H1 (cell line): Measurements from ENCODE around the gene LRRC14B. TPM values are rescaled to one million over a fixed set of nuclear protein-coding genes. Genes with fewer than 3 reads are reported as not detected.

Experiments used
- CTCF ChIA-PET: fragments of 300-600 bp; sonication (Branson Sonifier 250); formaldehyde crosslinking; loops from one replicate; lab custom pipeline; 2021; ENCODE audit not compliant: partially characterized antibody; lab: Charles Lee
- POLR2A ChIA-PET: fragments of 300-600 bp; sonication (Branson Sonifier 250); formaldehyde crosslinking; loops from one replicate; lab custom pipeline; 2021; ENCODE audit warnings: inconsistent platforms; ENCODE audit not compliant: partially characterized antibody; lab: Charles Lee
- DNase-seq, 2 experiments: peaks; one replicate each; pipeline versions ENCODE4 v3.0.0 to v3.0.0-alpha.2; 2010 to 2022; ENCODE audit warnings: low spot score in 2 of 2, low read depth in 1 of 2, mixed read lengths in 1 of 2
- FAIRE-seq: peaks from 2 replicates; lab custom pipeline; 2011; peaks lifted over from hg19 to GRCh38; lab: Jason Lieb, UNC
- H2AFZ ChIP-seq: 2 replicates; pipeline ENCODE4 v1.8.1; 2012; ENCODE audit warnings: low read length, inconsistent platforms
- H2AK5ac ChIP-seq: 2 replicates; pipeline ENCODE4 v1.6.1; 2013; ENCODE audit warnings: low read depth, low read length
- H2BK120ac ChIP-seq: replicated peaks from 2 replicates; pipeline ENCODE3; 2013; ENCODE audit warnings: low read depth, low read length, inconsistent platforms
- H2BK12ac ChIP-seq: 2 replicates; pipeline ENCODE4 v1.6.1; 2013; ENCODE audit warnings: low read depth, low read length
- H2BK15ac ChIP-seq: 2 replicates; pipeline ENCODE4 v1.6.1; 2013; ENCODE audit warnings: low read length
- H2BK20ac ChIP-seq: 2 replicates; pipeline ENCODE4 v1.6.1; 2013; ENCODE audit warnings: low read length
- H2BK5ac ChIP-seq: 2 replicates; pipeline ENCODE4 v1.6.1; 2013; ENCODE audit warnings: low read depth, low read length
- H3K14ac ChIP-seq: 2 replicates; pipeline ENCODE4 v1.6.1; 2013; ENCODE audit warnings: inconsistent platforms; ENCODE audit not compliant: insufficient read length
- H3K18ac ChIP-seq: 2 replicates; pipeline ENCODE4 v1.6.1; 2013; ENCODE audit warnings: low read length; ENCODE audit errors: extremely low read depth
- H3K23ac ChIP-seq: 2 replicates; pipeline ENCODE4 v1.6.1; 2013; ENCODE audit warnings: inconsistent platforms; ENCODE audit not compliant: insufficient read length
- H3K23me2 ChIP-seq: 2 replicates; pipeline ENCODE4 v1.6.1; 2013; ENCODE audit warnings: low read depth, low read length
- H3K27ac ChIP-seq: 2 replicates; pipeline ENCODE4 v1.6.1; 2011; ENCODE audit warnings: low read depth, low read length, inconsistent platforms
- H3K27me3 ChIP-seq, 4 experiments: replicated peaks in 1 of 4; 1 replicate in 1 of 4; 2 replicates in 3 of 4; pipeline versions ENCODE4 v1.6.1 to v1.8.1; 2011 to 2013; ENCODE audit warnings: low read length in 3 of 4, mild to moderate bottlenecking in 3 of 4, inconsistent platforms in 2 of 4, mixed read lengths in 2 of 4, moderate library complexity in 1 of 4; ENCODE audit not compliant: control insufficient read depth in 3 of 4, insufficient read depth in 3 of 4; ENCODE audit errors: extremely low read depth in 1 of 4
- H3K36me3 ChIP-seq, 4 experiments: 2 replicates each; pipeline versions ENCODE4 v1.6.1 to v1.8.1; 2011 to 2013; ENCODE audit warnings: mild to moderate bottlenecking in 4 of 4, low read length in 3 of 4, moderate library complexity in 2 of 4, control low read depth in 1 of 4, inconsistent platforms in 1 of 4; ENCODE audit not compliant: insufficient read depth in 4 of 4, control insufficient read depth in 2 of 4
- H3K4ac ChIP-seq: replicated peaks from 2 replicates; pipeline ENCODE3; 2013; ENCODE audit warnings: low read length, low read depth, mixed read lengths, inconsistent platforms; ENCODE audit not compliant: insufficient read length
- H3K4me1 ChIP-seq, 4 experiments: replicated peaks in 1 of 4; 1 replicate in 1 of 4; 2 replicates in 3 of 4; pipeline versions ENCODE4 v1.6.1 to v1.8.1; 2011 to 2013; ENCODE audit warnings: low read length in 3 of 4, inconsistent platforms in 2 of 4, mixed read lengths in 1 of 4; ENCODE audit not compliant: insufficient read depth in 4 of 4, control insufficient read depth in 3 of 4
- H3K4me2 ChIP-seq, 2 experiments: 2 replicates each; pipeline versions ENCODE4 v1.6.1 to v1.8.1; 2011 to 2013; ENCODE audit warnings: low read depth in 2 of 2, low read length in 2 of 2, control low read depth in 1 of 2, inconsistent platforms in 1 of 2, mild to moderate bottlenecking in 1 of 2; ENCODE audit not compliant: insufficient read depth in 1 of 2
- H3K4me3 ChIP-seq, 4 experiments: fragments of 200-600, 300-600 bp in 1 of 4; sonication (generic), shearing (Covaris generic), sonication (Bioruptor Twin) in 1 of 4; 2 replicates each; pipeline versions ENCODE4 v1.5.1 to v1.8.1; 2011 to 2016; ENCODE audit warnings: low read length in 4 of 4, low read depth in 3 of 4, control low read depth in 2 of 4, inconsistent platforms in 2 of 4, mild to moderate bottlenecking in 2 of 4, mixed read lengths in 1 of 4, moderate library complexity in 1 of 4; ENCODE audit not compliant: insufficient read depth in 2 of 4; ENCODE audit errors: extremely low read depth in 1 of 4
- H3K56ac ChIP-seq: replicated peaks from 2 replicates; pipeline ENCODE3; 2013; ENCODE audit warnings: low read depth, mild to moderate bottlenecking, mixed read lengths, low read length, inconsistent platforms; ENCODE audit not compliant: insufficient read length
- H3K79me1 ChIP-seq: 2 replicates; pipeline ENCODE4 v1.6.1; 2013; ENCODE audit warnings: low read depth, low read length, control low read depth
- H3K79me2 ChIP-seq, 2 experiments: 2 replicates each; pipeline versions ENCODE4 v1.6.1 to v1.8.1; 2012 to 2013; ENCODE audit warnings: low read length in 2 of 2, mild to moderate bottlenecking in 2 of 2, inconsistent platforms in 1 of 2; ENCODE audit not compliant: insufficient read depth in 2 of 2, control insufficient read depth in 1 of 2
- H3K9ac ChIP-seq, 4 experiments: replicated peaks in 1 of 4; 1 replicate in 1 of 4; 2 replicates in 3 of 4; pipeline versions ENCODE4 v1.6.1 to v1.8.1; 2011 to 2013; ENCODE audit warnings: low read depth in 3 of 4, low read length in 3 of 4, control low read depth in 2 of 4, mild to moderate bottlenecking in 2 of 4, moderate library complexity in 2 of 4, inconsistent platforms in 1 of 4; ENCODE audit errors: extremely low read depth in 1 of 4
- H3K9me3 ChIP-seq, 2 experiments: 2 replicates each; pipeline versions ENCODE4 v1.6.1 to v1.8.1; 2012 to 2013; ENCODE audit warnings: mild to moderate bottlenecking in 2 of 2, moderate library complexity in 2 of 2, control low read depth in 1 of 2, inconsistent platforms in 1 of 2, low read depth in 1 of 2, low read length in 1 of 2, mixed read lengths in 1 of 2; ENCODE audit not compliant: insufficient read depth in 2 of 2
- H4K20me1 ChIP-seq, 2 experiments: replicated peaks in 1 of 2; 2 replicates each; pipeline versions ENCODE3 to v1.8.1; 2011 to 2013; ENCODE audit warnings: inconsistent platforms in 2 of 2, low read length in 2 of 2, mild to moderate bottlenecking in 1 of 2; ENCODE audit not compliant: insufficient read depth in 2 of 2, control insufficient read depth in 1 of 2
- H4K5ac ChIP-seq: 2 replicates; pipeline ENCODE4 v1.6.1; 2013; ENCODE audit warnings: low read length, low read depth, mixed read lengths, inconsistent platforms; ENCODE audit not compliant: insufficient read length
- H4K8ac ChIP-seq: 2 replicates; pipeline ENCODE4 v1.8.0; 2013; ENCODE audit warnings: mild to moderate bottlenecking, moderate library complexity, low read length, inconsistent platforms; ENCODE audit not compliant: insufficient read depth; ENCODE audit errors: extremely low read depth
- H4K91ac ChIP-seq: replicated peaks from 2 replicates; pipeline ENCODE3; 2013; ENCODE audit warnings: low read length, mixed read lengths, inconsistent platforms; ENCODE audit not compliant: insufficient read length
- CBX5 ChIP-seq: fragments of 300-800, 300-1000 bp; sonication (generic); IDR thresholded peaks from 2 replicates; pipeline ENCODE4 v1.7.1; 2016; ENCODE audit warnings: antibody characterized with exemption, low read length, low read depth
- SIX5 ChIP-seq: IDR thresholded peaks from 2 replicates; pipeline ENCODE4 v1.6.1; 2011; ENCODE audit warnings: mild to moderate bottlenecking, low read depth, low read length
- WGBS, 2 experiments: shearing (Covaris generic) in 1 of 2; methylation state at CpG; one replicate each; pipeline versions ENCODE4 v1.1.6 to v1.1.7; 2013 to 2015; ENCODE audit warnings: low lambda C conversion rate in 2 of 2, mixed read lengths in 2 of 2, inconsistent platforms in 1 of 2, low coverage in 1 of 2, missing lambda C conversion rate in 1 of 2; ENCODE audit not compliant: insufficient replicate concordance in 2 of 2, insufficient coverage in 1 of 2, insufficient read length in 1 of 2; ENCODE audit errors: extremely low coverage in 1 of 2, missing lambda C conversion rate in 1 of 2; 5-methylcytosine and 5-hydroxymethylcytosine counted together
- polyA plus RNA-seq, 7 experiments: library from polyadenylated mRNA; depleted of rRNA in 3 of 7; stranded (reverse) in 5 of 7; unstranded in 2 of 7; fragments of >200 nt in 5 of 7; fragments of 200-250 nt in 2 of 7; gene quantifications; 1 replicate in 5 of 7; 2 replicates in 1 of 7; 4 replicates in 1 of 7; pipeline versions ENCODE4 v1.2.1 to v1.2.3, GENCODE V29; 2011 to 2013; ENCODE audit warnings: missing spikeins in 2 of 7, mixed read lengths in 2 of 7
- total RNA-seq: library from RNA; stranded (reverse); fragmentation: NEBNext Ultra II Directional; extraction: Animal tissue kit (Norgen Biotek cat#: 25700); gene quantifications from 2 replicates; pipeline ENCODE4 v1.2.1, GENCODE V29; 2021
- TF ChIP-seq, protein P1 (sequence below), 3 experiments: IDR thresholded peaks; 1 replicate in 2 of 3; 2 replicates in 1 of 3; pipeline versions ENCODE4 v1.5.1 to v1.6.1; 2011; ENCODE audit warnings: low read length in 3 of 3, mild to moderate bottlenecking in 3 of 3, inconsistent platforms in 2 of 3, low read depth in 1 of 3, moderate library complexity in 1 of 3; ENCODE audit not compliant: insufficient read depth in 1 of 3; ENCODE audit errors: control extremely low read depth in 1 of 3

The LRRC14B gene
- total and polyA plus RNA-seq, 2 of the 8 experiments (the other 6 are each of a cell fraction or from before 2014, with no cell fraction given), result not detected

- CTCF ChIA-PET, result interaction anchor here (0.6 to 1.0 kb wide), 2 partner anchors 65 to 67 kb away, joined by 3 read pairs; no protein-coding TSS in a partner anchor
- FAIRE-seq, result no peak
- H3K27ac ChIP-seq, result no peak overlapping the region
These were observed 35.5 kb upstream of the LRRC14B start for GRCh38 chr5:155651-156410.

More at GRCh38 chr5:155651-156410, 35.5 kb upstream of the LRRC14B start:
- no peak overlapping the region for H4K5ac ChIP-seq
- no peak overlapping the region for H3K4ac ChIP-seq
- peaks cover 0 to 2% (median 0%) of the 10 kb centered on the region in 4 experiments; a peak in 2 of 7 replicates for H3K4me1 ChIP-seq
- POLR2A ChIA-PET, result interaction anchor here (1.0 to 4.2 kb wide), 6 partner anchors 12 to 99 kb away, joined by 3 to 15 read pairs (median 4); no protein-coding TSS in a partner anchor
- H2BK12ac ChIP-seq, result no peak overlapping the region
- peaks cover 12 to 76% (median 28%) of the 10 kb centered on the region in 4 experiments; a peak in 7 of 8 replicates for H3K36me3 ChIP-seq
- 90% methylated on average over 22 of the region's 23 CpGs; no CpG with 5 or more reads in 1 of the 2 experiments for WGBS, 2 experiments
- H3K79me2 ChIP-seq, result no peaks in the 10 kb centered on the region
- H3K56ac ChIP-seq, result no peak overlapping the region
- TF ChIP-seq, protein P1, sequence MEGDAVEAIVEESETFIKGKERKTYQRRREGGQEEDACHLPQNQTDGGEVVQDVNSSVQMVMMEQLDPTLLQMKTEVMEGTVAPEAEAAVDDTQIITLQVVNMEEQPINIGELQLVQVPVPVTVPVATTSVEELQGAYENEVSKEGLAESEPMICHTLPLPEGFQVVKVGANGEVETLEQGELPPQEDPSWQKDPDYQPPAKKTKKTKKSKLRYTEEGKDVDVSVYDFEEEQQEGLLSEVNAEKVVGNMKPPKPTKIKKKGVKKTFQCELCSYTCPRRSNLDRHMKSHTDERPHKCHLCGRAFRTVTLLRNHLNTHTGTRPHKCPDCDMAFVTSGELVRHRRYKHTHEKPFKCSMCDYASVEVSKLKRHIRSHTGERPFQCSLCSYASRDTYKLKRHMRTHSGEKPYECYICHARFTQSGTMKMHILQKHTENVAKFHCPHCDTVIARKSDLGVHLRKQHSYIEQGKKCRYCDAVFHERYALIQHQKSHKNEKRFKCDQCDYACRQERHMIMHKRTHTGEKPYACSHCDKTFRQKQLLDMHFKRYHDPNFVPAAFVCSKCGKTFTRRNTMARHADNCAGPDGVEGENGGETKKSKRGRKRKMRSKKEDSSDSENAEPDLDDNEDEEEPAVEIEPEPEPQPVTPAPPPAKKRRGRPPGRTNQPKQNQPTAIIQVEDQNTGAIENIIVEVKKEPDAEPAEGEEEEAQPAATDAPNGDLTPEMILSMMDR (IDR thresholded peaks at IDR 0.05; ENCODE audit: control extremely low read depth in 1 of 3, insufficient read depth in 1 of 3, low read depth in 1 of 3, low read length in 3 of 3), result no peak
- TF ChIP-seq SIX5, result no peak
- TF ChIP-seq CBX5, result no peak
- H2BK20ac ChIP-seq, result no peak overlapping the region
- H3K9me3 ChIP-seq, result no peaks in the 10 kb centered on the region
- no peak overlapping the region for H3K4me2 ChIP-seq
- H4K20me1 ChIP-seq, result peaks cover 0 to 1% of the 10 kb centered on the region in 2 experiments
- H3K23me2 ChIP-seq, result no peaks in the 10 kb centered on the region
- no peak overlapping the region for H4K91ac ChIP-seq
- H2AK5ac ChIP-seq, result no peak overlapping the region
- H3K4me3 ChIP-seq, result no peak overlapping the region
- no peak overlapping the region for H2BK120ac ChIP-seq
- peak in 1 of 2 experiments; percentile 43 for DNase-seq
- H3K79me1 ChIP-seq, result no peaks in the 10 kb centered on the region; the same call in 1 of the 2 replicates
- H3K14ac ChIP-seq, result no peak overlapping the region
- H2AFZ ChIP-seq, result no peak overlapping the region
- no peak overlapping the region for H3K9ac ChIP-seq
- no peak overlapping the region for H4K8ac ChIP-seq
- no peak overlapping the region for H3K23ac ChIP-seq
- no peak overlapping the region for H2BK5ac ChIP-seq
- H3K27me3 ChIP-seq, result no peaks in the 10 kb centered on the region
- H2BK15ac ChIP-seq, result no peak overlapping the region
- no peak overlapping the region for H3K18ac ChIP-seq
